DMS 273 (cell line): Measurements from ENCODE around the gene GNPAT.
A peak's percentile ranks its signal among the peaks of the same experiment; 100 is the strongest.
"Not testable (repeated sequence)": the region's sequence is repeated elsewhere in the genome, so short reads cannot be mapped to it uniquely, and the experiment has no call there.

Source experiments
- DNase-seq: peaks from one replicate; lab custom pipeline; 2025; ENCODE audit not compliant: unreplicated experiment; lab: John Stamatoyannopoulos, UW

The GNPAT gene

GRCh38 chr1:231212301-231212700 lies 28.7 kb upstream of the GNPAT start:
- not testable (repeated sequence) for DNase-seq

GRCh38 chr1:231213831-231214573 lies 27.0 kb upstream of the GNPAT start:
- no peak for DNase-seq

GRCh38 chr1:231214918-231215680 lies 25.9 kb upstream of the GNPAT start:
- DNase-seq = no peak

GRCh38 chr1:231215681-231216385 lies 25.2 kb upstream of the GNPAT start:
- no peak for DNase-seq

DNA sequence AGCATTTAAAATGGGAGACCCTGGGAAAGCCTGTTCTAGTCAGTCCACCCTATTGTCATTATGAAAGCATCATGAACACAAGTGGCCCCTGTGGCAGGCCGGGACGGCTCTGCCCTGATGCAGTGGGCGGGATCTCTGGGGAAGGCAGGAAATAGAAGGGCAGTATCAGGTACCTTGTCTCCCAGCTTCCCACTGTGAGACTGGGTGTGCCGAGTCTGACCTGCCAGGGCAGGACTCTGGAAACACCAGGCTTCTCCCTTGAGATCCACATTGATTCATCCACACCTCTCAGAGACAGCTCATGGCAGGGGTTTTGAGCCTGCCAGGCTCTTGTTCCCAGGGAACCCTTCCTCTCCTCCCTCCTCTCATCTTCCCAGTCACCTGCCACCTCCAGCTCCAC lies 24.5 kb upstream of the GNPAT start:
- DNase-seq = no peak

GRCh38 chr1:231217056-231217455 lies 24.0 kb upstream of the GNPAT start:
- no peak for DNase-seq

- DNase-seq = no peak
Observed at GRCh38 chr1:231218078-231218477, 22.9 kb upstream of the GNPAT start.

GRCh38 chr1:231219422-231220401 lies 21.3 kb upstream of the GNPAT start:
- no peak for DNase-seq

DNA sequence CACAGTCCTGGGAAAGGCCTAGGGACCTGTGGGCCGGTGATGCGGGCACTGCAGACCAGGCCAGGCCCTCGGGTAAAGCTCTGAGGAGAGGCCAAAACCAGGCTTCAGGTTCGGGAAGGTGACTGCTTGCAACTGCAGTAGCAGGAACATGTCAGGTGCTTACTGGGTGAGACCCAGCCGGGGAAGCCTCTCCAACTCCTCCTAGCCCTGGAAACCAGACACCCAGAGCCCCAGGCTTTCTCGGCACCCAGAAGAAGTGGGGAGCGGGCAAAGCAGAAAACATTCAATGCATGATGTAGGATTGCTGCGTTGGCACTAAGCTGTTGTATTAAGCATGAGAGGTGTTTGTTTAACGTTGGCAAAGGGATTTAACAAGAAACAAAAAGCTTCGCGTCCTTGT lies 20.2 kb upstream of the GNPAT start:
- no peak for DNase-seq

GRCh38 chr1:231226156-231226555 lies 14.9 kb upstream of the GNPAT start:
- DNase-seq = no peak

DNA sequence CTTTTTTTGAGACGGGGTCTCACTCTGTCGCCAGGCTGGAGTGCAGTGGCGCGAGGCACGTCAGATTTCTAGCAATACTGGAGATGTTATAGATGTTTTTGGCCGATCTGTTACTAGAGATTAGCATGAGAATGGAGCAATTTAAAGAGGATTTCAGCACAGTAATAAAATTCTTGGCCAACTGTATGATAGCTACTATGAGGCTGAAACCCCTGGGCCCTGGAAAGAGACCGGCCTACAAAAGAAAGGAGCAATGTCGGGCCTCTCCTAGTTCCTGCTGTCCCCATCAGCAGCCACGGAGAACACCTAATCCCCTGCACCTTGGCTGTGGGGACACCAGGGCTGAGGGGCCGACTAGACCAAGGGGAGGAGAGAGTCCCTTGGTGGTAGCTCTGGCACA lies 9.5 kb upstream of the GNPAT start:
- no peak for DNase-seq

GRCh38 chr1:231232870-231233734 lies 7.9 kb upstream of the GNPAT start:
- no peak for DNase-seq

- no peak for DNase-seq
Observed at GRCh38 chr1:231233735-231234417, 7.1 kb upstream of the GNPAT start.

DNA sequence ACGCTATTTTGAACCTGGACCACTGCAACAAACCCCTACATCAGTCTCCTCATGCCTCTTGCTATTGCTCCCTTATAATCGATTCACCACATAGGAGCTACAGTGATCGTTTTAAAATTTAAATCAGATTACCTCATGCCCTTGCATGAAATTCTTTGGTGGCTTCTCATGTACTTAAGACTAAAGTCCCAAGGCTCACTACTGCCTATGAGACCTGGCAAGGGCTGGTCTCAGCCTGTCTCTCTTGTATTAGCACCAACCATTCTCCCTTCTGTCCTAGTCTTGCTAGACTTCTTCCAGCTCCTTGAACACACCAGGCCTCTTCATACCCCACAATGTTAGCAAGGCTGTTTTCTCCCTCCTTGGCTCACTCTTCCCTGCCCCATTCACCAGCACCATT lies 6.5 kb upstream of the GNPAT start:
- DNase-seq = no peak

DNA sequence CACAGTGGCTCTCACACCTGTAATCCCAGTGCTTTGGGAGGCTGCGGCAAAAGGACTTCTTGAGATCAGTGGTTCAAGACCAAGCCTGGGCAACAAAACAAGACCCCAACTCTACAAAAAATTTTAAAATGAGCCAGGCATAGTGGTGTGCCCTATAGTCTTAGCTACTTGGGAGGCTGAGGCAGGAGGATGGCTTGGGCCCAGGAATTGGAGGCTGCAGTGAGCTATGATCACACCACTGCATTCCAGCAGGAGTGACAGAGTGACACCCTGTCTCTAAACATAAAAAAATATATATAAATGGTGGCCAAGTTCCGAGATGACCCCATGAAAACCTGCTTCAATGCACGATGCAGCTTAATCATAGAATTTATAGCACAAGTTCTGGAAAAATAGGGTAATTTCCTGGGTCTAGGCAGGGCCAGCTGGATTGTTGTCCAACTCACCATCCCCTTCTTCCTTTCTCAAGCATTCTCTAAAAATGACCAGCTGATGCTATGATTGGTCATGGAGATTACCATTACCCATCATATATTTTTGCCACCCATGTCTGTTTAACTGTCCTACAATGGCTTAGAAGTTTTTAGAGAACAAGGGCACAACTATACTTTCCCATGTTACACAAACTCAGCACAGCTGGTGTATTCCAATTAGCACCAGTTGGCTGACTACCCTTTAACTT lies 5.3 kb upstream of the GNPAT start:
- no peak for DNase-seq

DNA sequence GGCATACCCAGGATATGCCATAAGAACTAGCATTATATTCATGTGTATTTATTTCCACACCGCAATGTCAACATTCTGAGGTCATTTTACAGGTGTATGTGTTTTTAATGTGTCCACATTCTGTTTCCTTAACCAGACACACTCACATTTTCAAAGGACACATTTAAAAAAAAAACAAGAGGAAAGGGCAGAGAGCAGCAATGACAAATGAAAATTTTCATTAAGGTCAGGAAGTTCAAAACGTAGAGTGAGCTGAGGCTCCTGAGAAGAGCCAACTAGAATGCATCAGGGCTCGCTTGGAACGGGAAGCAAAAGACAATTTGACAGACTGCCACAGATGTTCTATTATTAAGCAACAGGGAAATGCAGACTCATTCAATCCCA lies 4.8 kb upstream of the GNPAT start:
- no peak for DNase-seq

- no peak for DNase-seq
Observed at GRCh38 chr1:231236938-231237337, 4.1 kb upstream of the GNPAT start.

DNA sequence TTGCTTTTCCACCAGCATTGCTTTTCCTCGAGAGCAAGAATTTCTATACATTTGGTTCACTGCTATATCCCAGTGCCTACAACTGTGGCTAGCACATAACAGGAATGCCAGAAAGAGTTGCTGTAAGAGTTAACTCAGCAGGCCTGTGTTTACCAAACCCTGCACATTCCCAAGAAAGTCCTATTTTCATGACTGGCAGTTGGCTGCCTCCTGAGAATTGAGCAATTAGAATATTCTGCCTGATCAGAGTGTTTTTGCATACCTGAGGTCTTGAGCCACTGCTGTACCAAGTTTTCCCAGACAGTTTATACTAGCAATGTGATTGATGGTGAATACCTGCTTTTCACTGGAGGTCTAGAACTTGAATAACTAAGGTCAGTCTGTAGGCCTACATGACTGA lies 2.7 kb upstream of the GNPAT start:
- DNase-seq = no peak

GRCh38 chr1:231240531-231240882 lies 505 bp upstream of the GNPAT start:
- DNase-seq = peak; percentile 70
